GM21360 (cell line): ENCODE measurements around the gene TTPAL.

Experiments
- ATAC-seq: cut with Tn5 transposase; IDR thresholded peaks from one replicate; pipeline ENCODE4 v1.9.1; 2021; ENCODE audit warnings: mild to moderate bottlenecking, moderate library complexity; ENCODE audit not compliant: unreplicated experiment

Gene TTPAL

DNA sequence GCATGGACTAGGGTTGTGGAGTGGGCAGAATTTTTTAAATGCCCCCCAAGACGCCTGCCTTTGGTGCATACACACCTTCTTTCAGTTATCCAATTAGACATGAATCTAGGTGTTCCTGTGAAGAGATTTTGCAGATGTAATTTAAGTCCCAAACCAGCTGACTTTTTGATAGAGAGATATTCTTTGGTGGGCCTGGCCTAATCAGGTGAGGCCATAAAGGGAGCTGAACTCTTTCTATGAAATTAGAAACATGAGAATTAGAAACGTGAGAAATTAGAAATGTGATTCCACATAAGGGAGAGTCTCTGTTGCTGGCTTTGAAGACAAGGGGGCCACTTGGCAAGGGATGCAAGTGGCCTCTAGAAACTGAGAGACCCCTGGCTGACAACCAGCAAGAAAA is 36.4 kb upstream of the TTPAL start:
- ATAC-seq: no peak

GRCh38 chr20:44442298-44443070 is 33.2 kb upstream of the TTPAL start:
- no peak for ATAC-seq

- ATAC-seq: no peak
These were observed 29.6 kb upstream of the TTPAL start for GRCh38 chr20:44445742-44446710.

- no peak for ATAC-seq
These were observed 27.8 kb upstream of the TTPAL start for GRCh38 chr20:44447827-44448419.

- ATAC-seq: no peak
These were observed 26.7 kb upstream of the TTPAL start for GRCh38 chr20:44448753-44449546.

- no peak for ATAC-seq
These were observed 25.8 kb upstream of the TTPAL start for GRCh38 chr20:44449864-44450263.

- no peak for ATAC-seq
These were observed 25.3 kb upstream of the TTPAL start for GRCh38 chr20:44450281-44450889.

DNA sequence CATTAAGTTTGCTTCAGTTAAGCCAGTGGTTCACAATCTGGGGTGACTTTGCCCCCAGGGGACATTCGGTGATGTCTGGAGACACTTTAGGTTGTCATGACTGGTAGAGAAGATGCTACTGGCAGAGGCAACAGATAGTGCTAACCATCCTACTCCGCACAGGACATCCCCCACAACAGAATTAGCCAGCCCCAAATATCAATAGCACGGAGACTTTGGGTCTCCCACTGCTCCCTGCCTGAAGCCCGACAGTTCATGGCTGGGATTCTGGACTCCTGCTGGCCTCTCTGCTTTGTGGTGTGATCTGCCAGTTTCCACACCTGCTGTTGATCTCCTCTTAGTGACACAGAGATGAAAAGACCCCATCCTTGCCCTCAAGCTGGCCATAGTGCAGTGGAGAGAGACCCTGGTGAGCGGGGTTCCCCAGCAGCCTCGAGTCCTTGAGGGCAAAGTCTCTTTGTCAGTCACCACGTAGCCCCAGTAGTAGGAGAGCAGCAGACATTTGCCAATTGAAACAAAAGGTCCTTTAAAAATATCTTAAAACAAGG is 24.7 kb upstream of the TTPAL start:
- no peak for ATAC-seq

DNA sequence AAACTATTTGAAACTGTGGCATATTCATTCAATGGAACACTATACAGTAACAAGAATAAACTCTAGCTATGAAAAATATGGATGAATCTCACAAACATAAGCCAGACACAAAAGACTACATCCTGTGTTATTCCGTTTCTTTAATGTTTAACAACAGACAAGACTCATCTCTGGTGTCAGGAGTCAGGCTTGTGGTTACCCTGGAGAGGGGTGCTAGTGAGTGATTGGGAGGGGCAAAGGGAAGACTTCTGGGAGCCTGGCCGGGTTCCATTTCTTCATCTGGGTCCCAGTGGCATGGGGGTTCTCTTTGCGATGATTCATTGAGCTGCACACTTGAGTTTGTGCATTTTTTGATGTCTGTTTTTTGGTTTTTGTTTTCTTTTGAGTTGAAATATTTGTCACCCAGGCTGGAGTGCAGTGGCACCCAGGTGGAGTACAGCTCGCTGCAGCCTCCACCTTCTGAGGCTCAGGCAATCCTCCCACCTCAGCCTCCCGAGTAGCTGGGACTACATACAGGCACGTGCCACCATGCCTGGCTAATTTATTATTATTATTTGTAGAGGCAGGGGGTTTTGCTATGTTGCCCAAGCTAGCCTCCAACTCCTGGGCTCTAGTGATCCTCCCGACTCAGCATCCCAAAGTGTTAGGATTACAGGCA is 21.2 kb upstream of the TTPAL start:
- no peak for ATAC-seq

- ATAC-seq: no peak
These were observed 20.5 kb upstream of the TTPAL start for GRCh38 chr20:44455126-44455525.

DNA sequence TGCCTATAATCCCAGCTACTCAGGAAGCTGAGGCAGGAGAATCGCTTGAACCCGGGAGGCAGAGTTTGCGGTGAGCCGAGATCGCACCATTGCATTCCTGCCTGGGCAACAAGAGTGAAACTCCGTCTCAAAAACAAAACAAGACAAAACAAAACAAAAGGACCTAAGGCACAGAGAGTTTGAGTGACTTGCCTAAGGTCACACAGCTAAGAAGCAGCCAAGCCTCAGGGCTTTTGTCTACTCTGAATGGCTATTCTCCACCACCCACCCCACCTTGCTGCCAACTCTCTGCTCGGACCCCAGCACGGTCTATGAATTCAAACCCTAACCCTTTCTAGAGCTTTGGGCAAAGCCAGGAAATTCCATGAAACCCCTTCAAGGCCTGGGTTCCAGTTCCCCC is 19.1 kb upstream of the TTPAL start:
- ATAC-seq: no peak

- ATAC-seq: no peak
These were observed 18.7 kb upstream of the TTPAL start for GRCh38 chr20:44457016-44457415.

- no peak for ATAC-seq
These were observed 16.4 kb upstream of the TTPAL start for GRCh38 chr20:44459271-44459670.

GRCh38 chr20:44460795-44461141 is 14.9 kb upstream of the TTPAL start:
- no peak for ATAC-seq

DNA sequence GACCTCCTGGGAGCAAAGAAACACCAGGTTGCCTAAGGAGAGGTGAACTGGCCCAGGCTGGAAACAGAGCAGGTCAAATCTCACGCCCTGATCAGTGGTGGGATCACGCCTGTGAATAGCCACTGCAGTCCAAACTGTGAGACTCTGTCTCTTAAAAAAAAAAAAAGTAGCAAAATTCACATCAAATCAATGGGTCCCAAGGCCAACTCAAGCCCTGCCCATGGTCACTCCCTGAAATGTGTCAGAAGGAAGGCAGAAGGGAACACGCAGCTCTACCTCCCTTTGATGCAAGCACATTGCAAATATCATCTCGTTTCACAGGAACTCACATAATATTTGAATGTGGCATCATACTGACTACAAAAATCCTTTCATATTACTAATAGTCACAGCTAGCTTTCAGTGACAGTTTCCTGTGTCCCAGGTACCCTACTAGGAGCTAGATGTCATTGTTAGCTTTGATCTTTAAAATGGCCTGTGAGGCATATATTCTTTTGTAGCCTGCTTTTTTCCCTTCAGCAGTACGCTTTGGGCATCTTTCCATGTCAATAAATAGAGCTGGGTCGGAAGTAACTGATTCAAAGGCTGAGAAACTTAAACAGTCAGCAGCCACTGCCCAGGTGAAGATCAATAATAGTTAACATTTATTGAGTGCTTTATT is 14.4 kb upstream of the TTPAL start:
- ATAC-seq: no peak

- ATAC-seq: no peak
These were observed 13.9 kb upstream of the TTPAL start for GRCh38 chr20:44461803-44462174.

GRCh38 chr20:44463466-44463865 is 12.2 kb upstream of the TTPAL start:
- ATAC-seq: no peak

- no peak for ATAC-seq
These were observed 11.2 kb upstream of the TTPAL start for GRCh38 chr20:44464514-44464913.

- no peak for ATAC-seq
These were observed 10.6 kb upstream of the TTPAL start for GRCh38 chr20:44465001-44465560.
